C4-2B (cell line): ENCODE data around the gene ITIH2.

Source experiments
- H3K27ac ChIP-seq: fragments of 450-650 bp; 2 replicates; pipeline ENCODE4 v1.5.1; 2017
- CTCF ChIP-seq: fragments of 450-650 bp; conservative IDR thresholded peaks from 2 replicates; pipeline ENCODE4 v1.5.1; 2017; ENCODE audit warnings: mild to moderate bottlenecking
- ZFX ChIP-seq: fragments of 450-650 bp; IDR thresholded peaks from 2 replicates; pipeline ENCODE4 v1.6.1; 2017

The ITIH2 gene

GRCh38 chr10:7702288-7702812 lies 766 bp upstream of the ITIH2 start:
- TF ChIP-seq CTCF = no peak
- no peak for TF ChIP-seq ZFX

GRCh38 chr10:7704071-7705016 lies 1.2 kb downstream of the ITIH2 start:
- H3K27ac ChIP-seq = no peak overlapping the region
- TF ChIP-seq CTCF (no peak), ZFX (no peak)

More at GRCh38 chr10:7702288-7702812, 766 bp upstream of the ITIH2 start:
- H3K27ac ChIP-seq = no peak overlapping the region

GRCh38 chr10:7705341-7705740 lies 2.2 kb downstream of the ITIH2 start:
- H3K27ac ChIP-seq = no peak overlapping the region
- no peak for TF ChIP-seq ZFX

GRCh38 chr10:7706534-7707073 lies 3.5 kb downstream of the ITIH2 start:
- TF ChIP-seq CTCF (no peak), ZFX (no peak)
- no peak overlapping the region for H3K27ac ChIP-seq

GRCh38 chr10:7707102-7707501 lies 4.0 kb downstream of the ITIH2 start:
- TF ChIP-seq CTCF (no peak), ZFX (no peak)
- no peak overlapping the region for H3K27ac ChIP-seq

GRCh38 chr10:7707858-7708622 lies 4.9 kb downstream of the ITIH2 start:
- TF ChIP-seq CTCF = no peak
- TF ChIP-seq ZFX = no peak
- no peak overlapping the region for H3K27ac ChIP-seq

GRCh38 chr10:7708832-7709231 lies 5.7 kb downstream of the ITIH2 start:
- H3K27ac ChIP-seq = no peak overlapping the region
- TF ChIP-seq ZFX (no peak), CTCF (no peak)
